Astrocyte of the spinal cord (primary cell): ENCODE measurements around the gene IFITM2.
"Not testable (repeated sequence)": the region's sequence is repeated elsewhere in the genome, so short reads cannot be mapped to it uniquely, and the experiment has no call there.

Source experiments
- DNase-seq: peaks from one replicate; pipeline ENCODE4 v3.0.0; 2011; ENCODE audit warnings: low read depth, low spot score
- H3K4me3 ChIP-seq: 2 replicates; pipeline ENCODE4 v1.5.1; 2011; ENCODE audit warnings: low read depth, mild to moderate bottlenecking, low read length, moderate library complexity
- in situ Hi-C: cut with HindIII; loops from 2 replicates; pipeline ENCODE4 v1.10.0; 2017; ENCODE audit warnings: low sequenced_read_pairs
- TF ChIP-seq, protein P1 (sequence below): IDR thresholded peaks from 2 replicates; pipeline ENCODE4 v1.5.1; 2012; ENCODE audit warnings: low read depth, mild to moderate bottlenecking, low read length, inconsistent platforms

The IFITM2 gene

GRCh38 chr11:339963-340362 is 32.3 kb downstream of the IFITM2 start:
- in situ Hi-C loops = no loop called here
- TF ChIP-seq, protein P1, sequence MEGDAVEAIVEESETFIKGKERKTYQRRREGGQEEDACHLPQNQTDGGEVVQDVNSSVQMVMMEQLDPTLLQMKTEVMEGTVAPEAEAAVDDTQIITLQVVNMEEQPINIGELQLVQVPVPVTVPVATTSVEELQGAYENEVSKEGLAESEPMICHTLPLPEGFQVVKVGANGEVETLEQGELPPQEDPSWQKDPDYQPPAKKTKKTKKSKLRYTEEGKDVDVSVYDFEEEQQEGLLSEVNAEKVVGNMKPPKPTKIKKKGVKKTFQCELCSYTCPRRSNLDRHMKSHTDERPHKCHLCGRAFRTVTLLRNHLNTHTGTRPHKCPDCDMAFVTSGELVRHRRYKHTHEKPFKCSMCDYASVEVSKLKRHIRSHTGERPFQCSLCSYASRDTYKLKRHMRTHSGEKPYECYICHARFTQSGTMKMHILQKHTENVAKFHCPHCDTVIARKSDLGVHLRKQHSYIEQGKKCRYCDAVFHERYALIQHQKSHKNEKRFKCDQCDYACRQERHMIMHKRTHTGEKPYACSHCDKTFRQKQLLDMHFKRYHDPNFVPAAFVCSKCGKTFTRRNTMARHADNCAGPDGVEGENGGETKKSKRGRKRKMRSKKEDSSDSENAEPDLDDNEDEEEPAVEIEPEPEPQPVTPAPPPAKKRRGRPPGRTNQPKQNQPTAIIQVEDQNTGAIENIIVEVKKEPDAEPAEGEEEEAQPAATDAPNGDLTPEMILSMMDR = no peak
- no peak for DNase-seq
- H3K4me3 ChIP-seq = no peak overlapping the region

- H3K4me3 ChIP-seq = no peak overlapping the region
- DNase-seq = no peak
- in situ Hi-C loops = no loop called here
- TF ChIP-seq, protein P1 = no peak
These were observed 33.2 kb downstream of the IFITM2 start for GRCh38 chr11:340539-341512.

DNA sequence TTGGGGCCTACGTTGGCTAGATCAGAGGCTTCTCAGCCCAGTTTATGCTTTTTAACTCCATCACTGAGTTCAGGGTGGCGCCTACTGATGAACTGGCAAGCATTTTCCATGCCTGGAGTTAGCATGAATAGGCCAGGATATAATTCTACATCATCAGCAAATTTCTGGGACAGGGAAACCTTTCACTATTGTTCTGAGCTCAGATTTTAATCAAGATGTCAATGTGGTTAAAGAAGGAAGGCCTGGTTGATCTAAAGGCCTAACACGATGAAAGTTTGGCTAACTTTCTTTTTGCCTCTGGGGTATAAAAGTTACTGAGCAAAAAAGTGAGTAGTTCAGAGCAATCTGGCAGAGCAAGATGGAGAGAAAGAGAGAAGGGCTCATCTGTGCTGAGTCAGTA is 34.7 kb downstream of the IFITM2 start:
- in situ Hi-C loops = no loop called here
- DNase-seq = no peak
- TF ChIP-seq, protein P1 = no peak
- no peak overlapping the region for H3K4me3 ChIP-seq

DNA sequence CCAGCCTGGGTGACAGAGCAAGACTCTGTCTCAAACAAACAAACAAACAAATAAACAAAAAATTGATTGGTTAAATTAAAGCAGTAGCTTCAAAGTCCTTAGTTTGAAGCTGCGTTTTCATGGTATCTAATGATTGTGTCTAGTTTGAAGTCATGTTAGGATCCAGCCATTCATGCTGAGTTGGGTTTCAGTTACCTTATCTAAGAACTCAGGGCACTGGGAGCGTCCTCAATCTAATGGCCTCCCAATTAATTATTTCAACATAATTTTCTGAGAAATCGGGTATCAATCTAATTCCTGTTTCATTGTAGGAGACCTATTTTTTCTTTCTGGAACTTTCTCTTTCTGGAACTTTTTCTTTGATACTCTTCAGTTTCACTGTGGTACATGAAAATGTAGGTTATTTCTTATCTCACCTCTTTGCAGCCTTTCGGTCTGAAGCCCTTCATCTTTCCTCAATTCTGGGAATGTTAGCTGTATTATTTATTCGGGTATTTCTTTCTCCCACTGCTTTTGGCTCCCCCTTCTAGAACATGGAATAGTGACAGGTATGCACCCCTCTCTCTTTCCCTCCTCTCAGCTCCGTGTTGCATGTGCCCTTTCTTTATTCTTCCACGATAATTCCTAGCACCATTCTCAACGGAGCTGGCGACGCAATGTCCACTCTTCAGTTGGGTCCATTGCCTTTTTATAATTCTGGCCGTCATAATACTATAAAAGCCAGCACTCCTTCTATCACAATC is 37.4 kb downstream of the IFITM2 start:
- DNase-seq = no peak
- TF ChIP-seq, protein P1 = no peak
- in situ Hi-C loops = no loop called here
- no peak overlapping the region for H3K4me3 ChIP-seq

DNA sequence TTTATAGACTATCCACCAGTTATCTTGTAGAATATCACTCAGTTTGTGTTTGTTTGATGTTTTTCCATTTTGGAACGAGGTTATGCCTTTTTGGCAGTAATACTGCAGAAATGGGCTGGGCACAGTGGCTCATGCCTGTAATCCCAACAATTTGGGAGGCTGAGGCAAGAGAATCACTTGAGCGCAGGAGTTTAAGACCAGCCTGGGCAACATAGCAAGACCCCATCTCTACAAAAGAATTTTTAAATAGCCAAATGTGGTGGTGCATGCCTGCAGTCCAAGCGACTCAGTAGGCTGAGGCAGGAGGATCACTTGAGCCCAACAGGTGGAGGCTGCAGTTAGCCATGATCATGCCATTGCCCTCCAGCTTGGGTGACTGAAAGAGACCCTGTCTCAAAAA is 38.9 kb downstream of the IFITM2 start:
- TF ChIP-seq, protein P1 = no peak
- no peak for DNase-seq
- in situ Hi-C loops = no loop called here
- no peak overlapping the region for H3K4me3 ChIP-seq

DNA sequence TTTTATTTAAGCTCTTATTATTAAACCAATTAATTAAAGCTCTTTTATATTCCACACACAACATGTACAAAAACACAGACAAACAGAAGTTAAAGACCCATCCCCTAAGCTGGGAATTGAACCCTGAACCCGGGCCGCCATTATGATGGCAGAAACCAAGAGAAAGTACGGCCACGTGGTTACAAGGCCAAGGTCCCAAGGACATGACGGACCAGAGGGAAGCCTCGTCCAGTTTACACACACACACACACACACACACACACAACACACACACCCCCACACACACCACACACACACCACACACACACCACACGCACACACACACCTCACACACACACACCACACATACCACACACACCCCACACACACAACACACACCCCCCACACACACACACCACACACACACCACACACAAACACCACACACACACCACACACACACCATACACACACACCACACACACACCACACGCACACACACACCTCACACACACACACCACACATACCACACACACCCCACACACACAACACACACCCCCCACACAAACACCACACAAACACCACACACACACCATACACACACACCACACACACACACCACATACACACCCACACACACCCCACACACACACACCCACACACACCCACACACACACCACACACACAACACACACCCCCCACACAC is 41.8 kb downstream of the IFITM2 start:
- DNase-seq, H3K4me3 ChIP-seq, in situ Hi-C loops: not testable (repeated sequence)

DNA sequence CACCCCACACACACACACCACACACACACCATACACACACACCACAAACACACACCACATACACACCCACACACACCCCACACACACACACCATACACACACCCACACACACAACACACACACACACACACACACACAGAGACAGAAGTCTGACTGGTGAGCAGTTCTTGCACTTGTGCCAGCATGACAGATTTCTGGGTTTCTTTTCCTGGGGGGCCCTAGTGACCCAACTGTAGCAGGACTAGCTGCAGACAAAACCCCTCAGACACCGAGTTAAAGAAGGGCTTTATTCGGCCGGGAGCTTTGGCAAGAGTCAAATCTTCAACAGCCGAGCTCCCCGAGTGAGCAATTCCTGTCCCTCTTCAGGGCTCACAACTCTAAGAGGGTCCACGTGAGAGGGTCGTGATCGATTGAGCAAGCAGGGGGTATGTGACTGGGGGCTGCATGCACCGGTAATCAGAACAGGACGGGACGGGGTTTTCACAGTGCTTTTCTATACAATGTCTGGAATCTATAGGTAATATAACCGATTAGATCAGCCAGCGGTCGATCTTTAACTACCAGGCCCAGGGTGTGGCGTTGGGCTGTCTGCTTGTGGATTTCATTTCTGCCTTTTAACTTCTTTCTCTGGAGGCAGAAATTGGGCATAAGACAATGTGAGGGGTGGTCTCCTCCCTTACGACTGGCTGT is 42.6 kb downstream of the IFITM2 start:
- DNase-seq, in situ Hi-C loops, H3K4me3 ChIP-seq: not testable (repeated sequence)
